G401.6 (cell line): ENCODE results near the gene PPM1L.

Source experiments
- FAIRE-seq: peaks from 2 replicates; lab custom pipeline; 2012; peaks lifted over from hg19 to GRCh38; lab: Jason Lieb, UNC

PPM1L gene

GRCh38 chr3:160765211-160765610, 9.2 kb downstream of the PPM1L start:
- FAIRE-seq: no peak

DNA sequence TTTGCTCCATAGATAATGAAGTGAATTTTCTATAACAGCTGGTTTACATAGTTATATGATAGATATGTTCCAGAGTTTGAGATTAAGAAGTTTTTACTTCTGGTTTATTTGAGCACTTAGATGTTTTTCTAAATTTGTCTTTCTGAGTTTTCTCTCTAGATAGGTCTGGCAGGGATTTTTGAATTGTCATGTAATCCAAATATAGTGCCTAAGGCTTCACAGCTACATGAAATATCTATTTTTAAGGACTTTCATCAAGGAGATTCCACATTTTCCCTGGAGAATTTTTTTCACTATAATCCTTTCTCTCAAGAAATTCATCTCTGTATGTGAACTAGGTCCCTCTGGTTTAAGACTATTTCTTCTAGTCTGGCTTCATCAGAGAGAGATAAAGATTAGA, 12.0 kb downstream of the PPM1L start:
- no peak for FAIRE-seq

DNA sequence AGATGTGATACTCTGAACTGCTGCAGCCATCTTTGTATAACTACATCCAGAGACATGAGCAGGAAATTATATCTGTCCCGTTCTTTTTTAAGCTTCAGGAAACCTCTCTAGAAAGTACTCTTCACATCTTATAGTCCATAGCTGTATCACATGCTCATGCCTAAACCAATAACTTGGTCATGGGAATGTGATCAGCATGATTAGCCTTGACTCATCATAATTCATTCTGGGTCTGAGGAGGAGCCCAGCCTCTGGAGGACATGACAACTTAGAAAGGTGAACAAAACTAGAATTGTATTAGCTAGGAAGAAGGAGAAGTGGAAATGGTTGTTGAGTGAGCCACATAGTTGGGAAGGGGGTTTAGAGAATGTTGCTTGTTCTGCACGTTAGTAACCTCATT, 12.9 kb downstream of the PPM1L start:
- FAIRE-seq: no peak

GRCh38 chr3:160771811-160772459, 15.9 kb downstream of the PPM1L start:
- no peak for FAIRE-seq

DNA sequence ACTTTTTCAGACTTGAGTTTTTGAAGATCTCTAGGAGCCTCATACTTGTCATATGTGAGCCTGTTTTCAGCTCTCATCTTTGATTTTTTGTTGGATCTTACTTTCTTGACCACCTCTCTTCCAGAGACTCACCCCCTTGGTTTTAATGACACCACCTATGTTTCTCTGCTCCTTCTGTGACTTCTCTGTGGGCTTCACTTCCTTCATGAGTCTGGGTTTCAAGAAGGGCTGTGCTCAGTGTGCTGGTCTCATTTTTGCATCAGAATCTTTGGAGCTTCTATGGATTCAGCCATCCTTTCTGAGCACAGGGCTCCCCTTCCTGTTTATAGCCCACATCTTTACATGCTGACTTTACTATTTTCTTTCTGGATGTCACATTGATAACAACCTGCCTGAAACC, 17.7 kb downstream of the PPM1L start:
- FAIRE-seq: no peak

DNA sequence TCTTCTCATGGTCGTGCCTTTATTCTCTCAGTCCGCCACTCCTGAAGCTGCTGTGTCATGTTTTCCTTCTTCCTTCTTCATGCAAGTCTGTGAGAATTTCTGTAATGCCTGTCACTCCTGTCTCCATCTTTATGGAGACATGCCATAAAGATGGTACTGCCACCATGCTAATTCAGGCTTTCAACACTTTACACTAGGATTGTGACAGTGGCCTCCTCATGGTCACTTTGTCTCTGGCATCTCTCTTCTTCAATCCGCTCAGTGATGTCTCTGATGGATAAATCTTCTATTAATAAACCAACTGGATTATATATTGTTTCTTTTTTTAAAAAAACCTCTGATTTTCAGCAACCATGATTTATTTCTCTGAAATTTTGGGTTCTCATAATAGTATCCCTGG, 18.1 kb downstream of the PPM1L start:
- FAIRE-seq: no peak

- no peak for FAIRE-seq
These were observed 22.4 kb downstream of the PPM1L start for GRCh38 chr3:160778480-160778879.

- no peak for FAIRE-seq
These were observed 23.0 kb downstream of the PPM1L start for GRCh38 chr3:160779040-160779439.

- no peak for FAIRE-seq
These were observed 24.2 kb downstream of the PPM1L start for GRCh38 chr3:160780245-160780644.

- FAIRE-seq: no peak
These were observed 25.4 kb downstream of the PPM1L start for GRCh38 chr3:160781402-160781801.

GRCh38 chr3:160781863-160782262, 25.8 kb downstream of the PPM1L start:
- no peak for FAIRE-seq

GRCh38 chr3:160784853-160785252, 28.8 kb downstream of the PPM1L start:
- no peak for FAIRE-seq

DNA sequence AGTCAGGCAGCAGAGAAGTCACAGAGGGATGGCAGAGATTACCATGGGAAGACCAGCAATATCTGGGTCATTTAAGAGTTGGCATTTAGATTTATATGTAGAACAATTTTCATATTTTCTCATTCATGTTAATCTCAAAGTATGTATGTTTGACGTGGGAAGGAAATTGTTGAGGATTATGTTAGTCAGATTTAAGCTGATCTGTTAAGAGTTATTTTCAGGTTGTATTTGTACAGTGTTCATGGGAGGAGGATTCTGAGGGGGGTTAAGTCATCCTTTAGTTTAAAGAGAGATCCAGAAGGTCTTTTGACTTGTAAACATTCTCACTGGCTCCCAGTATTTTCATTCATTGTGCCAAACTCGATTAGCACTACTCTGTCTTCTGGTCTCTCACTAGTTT, 34.7 kb downstream of the PPM1L start:
- no peak for FAIRE-seq

DNA sequence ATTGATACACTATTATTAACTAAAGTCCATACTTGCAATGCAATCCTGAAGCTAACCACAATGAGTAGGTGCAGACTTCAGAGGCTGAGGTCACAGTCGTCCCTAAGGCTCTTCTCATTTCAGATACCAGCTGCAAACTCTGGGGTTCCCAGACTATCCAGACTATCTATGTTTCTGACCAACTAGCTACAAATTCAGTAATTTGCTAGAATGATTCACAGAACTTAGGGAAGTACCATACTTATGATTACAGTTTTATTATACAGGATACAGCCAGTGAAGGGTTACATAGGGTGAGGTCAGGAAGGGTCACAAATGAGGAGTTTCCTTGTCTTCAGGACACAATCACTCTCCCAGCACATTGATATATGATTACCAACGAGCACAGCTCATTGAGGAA, 36.5 kb downstream of the PPM1L start:
- FAIRE-seq: no peak

- no peak for FAIRE-seq
These were observed 37.8 kb downstream of the PPM1L start for GRCh38 chr3:160793722-160794252.

- FAIRE-seq: no peak
These were observed 40.2 kb downstream of the PPM1L start for GRCh38 chr3:160796089-160796812.

- FAIRE-seq: no peak
These were observed 40.8 kb downstream of the PPM1L start for GRCh38 chr3:160796813-160797164.

- no peak for FAIRE-seq
These were observed 41.3 kb downstream of the PPM1L start for GRCh38 chr3:160797356-160797755.

DNA sequence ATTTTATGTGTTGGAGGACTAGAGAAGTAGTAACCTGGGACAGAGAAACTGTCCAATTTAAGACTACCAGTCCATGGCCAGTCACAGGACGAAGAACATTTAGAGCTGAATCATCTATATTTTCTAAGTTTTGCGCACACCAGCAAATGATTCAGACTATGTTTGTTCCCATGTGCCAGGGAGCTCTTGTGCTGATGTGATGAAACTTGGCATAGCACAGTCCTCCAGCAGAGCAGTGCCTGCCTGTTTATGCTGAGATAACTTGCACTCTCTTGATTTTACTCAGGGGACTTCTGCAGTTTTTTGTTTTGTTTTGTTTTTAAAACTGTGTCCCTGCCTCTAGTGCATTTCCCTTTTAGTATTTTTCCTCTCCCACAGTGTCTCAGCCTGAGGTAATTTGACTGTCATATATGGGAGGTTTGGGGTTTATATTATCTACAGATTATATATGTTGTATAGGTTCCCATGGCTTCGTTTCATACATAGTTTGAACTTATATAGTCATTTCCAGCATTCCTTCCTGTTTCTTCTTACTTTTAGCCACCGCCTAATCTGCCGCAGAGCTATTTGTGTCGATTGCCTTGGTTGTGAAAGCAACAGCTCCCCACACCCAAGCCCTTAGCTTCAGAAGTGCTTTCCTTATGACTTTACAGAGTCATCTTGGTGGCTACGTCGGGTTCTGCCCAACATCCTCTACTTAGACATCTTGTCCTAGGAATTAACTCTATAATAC, 45.5 kb downstream of the PPM1L start:
- no peak for FAIRE-seq

- FAIRE-seq: no peak
These were observed 48.7 kb downstream of the PPM1L start for GRCh38 chr3:160804762-160805161.

DNA sequence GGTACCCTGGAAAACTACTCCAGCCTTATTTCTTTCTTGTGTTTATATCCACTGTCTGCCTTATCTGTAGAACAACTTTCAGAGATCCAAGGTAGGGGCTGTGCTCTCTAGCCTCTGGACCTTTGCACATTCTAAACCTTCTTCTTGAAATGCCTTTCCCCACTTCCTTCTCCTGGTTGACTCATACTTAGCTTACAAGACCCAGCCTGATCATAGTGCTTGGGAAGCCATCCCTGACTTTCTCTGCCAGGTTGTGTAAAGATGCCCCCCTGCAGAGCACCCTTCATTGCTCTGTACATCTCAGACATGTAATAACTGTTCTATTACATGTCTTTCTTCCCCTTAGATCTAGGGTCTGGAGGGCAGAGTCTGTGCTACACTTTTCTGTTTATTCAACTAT, 50.1 kb downstream of the PPM1L start:
- no peak for FAIRE-seq

DNA sequence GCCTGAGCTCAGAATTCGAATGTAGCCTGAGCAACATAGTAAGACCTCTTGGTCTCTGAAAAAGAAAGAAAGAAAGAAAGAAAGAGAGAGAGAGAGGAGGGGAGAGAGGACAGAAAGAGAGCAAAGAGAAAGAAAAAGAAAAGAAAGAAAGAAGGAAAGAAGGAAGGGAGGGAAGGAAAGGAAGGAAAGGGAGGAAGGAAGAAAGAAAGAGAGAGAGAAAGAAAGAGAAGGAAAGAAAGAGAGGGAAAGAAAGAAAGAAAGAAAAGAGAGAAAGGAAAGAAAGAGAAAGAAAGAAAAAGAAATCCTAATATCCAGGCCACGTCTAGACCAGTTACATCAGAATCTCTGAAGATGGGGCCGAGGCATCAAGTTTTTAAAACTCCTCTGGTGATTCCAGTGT, 50.7 kb downstream of the PPM1L start:
- no peak for FAIRE-seq

- no peak for FAIRE-seq
These were observed 52.8 kb downstream of the PPM1L start for GRCh38 chr3:160808838-160809237.
